GM21786 (cell line): ENCODE measurements around the gene NRIP2.
A peak's percentile ranks its signal among the peaks of the same experiment; 100 is the strongest.

ENCODE experiments used
- ATAC-seq: cut with Tn5 transposase; IDR thresholded peaks from one replicate; pipeline ENCODE4 v1.9.1; 2021; ENCODE audit not compliant: unreplicated experiment

NRIP2 gene

GRCh38 chr12:2811801-2812200, 23.0 kb downstream of the NRIP2 start:
- ATAC-seq: no peak

GRCh38 chr12:2806700-2807099, 28.1 kb downstream of the NRIP2 start:
- ATAC-seq: no peak

GRCh38 chr12:2805143-2805520, 29.7 kb downstream of the NRIP2 start:
- ATAC-seq: no peak

- no peak for ATAC-seq
Observed at GRCh38 chr12:2804393-2805142, 30.3 kb downstream of the NRIP2 start.

GRCh38 chr12:2803635-2804392, 31.0 kb downstream of the NRIP2 start:
- no peak for ATAC-seq

- ATAC-seq: no peak
Observed at GRCh38 chr12:2801044-2801783, 33.6 kb downstream of the NRIP2 start.

GRCh38 chr12:2800046-2800570, 34.7 kb downstream of the NRIP2 start:
- no peak for ATAC-seq

GRCh38 chr12:2797721-2798418, 37.0 kb downstream of the NRIP2 start:
- no peak for ATAC-seq

GRCh38 chr12:2796187-2796666, 38.6 kb downstream of the NRIP2 start:
- no peak for ATAC-seq

GRCh38 chr12:2795291-2796186, 39.3 kb downstream of the NRIP2 start:
- peak; percentile 54 for ATAC-seq

GRCh38 chr12:2794736-2795289, 40.0 kb downstream of the NRIP2 start, which contains the start of gene FKBP4:
Gene FKBP4 (plus strand): TSS chr12:2794970. CDS start chr12:2795140, 170 bp downstream.
- peak; percentile 62 for ATAC-seq

GRCh38 chr12:2794191-2794735, 40.6 kb downstream of the NRIP2 start:
- ATAC-seq: peak; percentile 8

- ATAC-seq: no peak
Observed at GRCh38 chr12:2793561-2793960, 41.3 kb downstream of the NRIP2 start.

GRCh38 chr12:2792671-2793500, 41.9 kb downstream of the NRIP2 start:
- no peak for ATAC-seq

GRCh38 chr12:2791089-2791488, 43.7 kb downstream of the NRIP2 start:
- no peak for ATAC-seq

GRCh38 chr12:2785017-2785416, 49.8 kb downstream of the NRIP2 start:
- ATAC-seq: no peak

- ATAC-seq: no peak
Observed at GRCh38 chr12:2783936-2784600, 50.8 kb downstream of the NRIP2 start.

- no peak for ATAC-seq
Observed at GRCh38 chr12:2779281-2779680, 55.6 kb downstream of the NRIP2 start.
